Mucosa of descending colon (tissue), 3 donors: ENCODE results near the gene STON2. TPM values are rescaled to one million over a fixed set of nuclear protein-coding genes. Genes with fewer than 3 reads are reported as not detected.

Source experiments
- ATAC-seq: fragments of 200-7000 bp; cut with Tn5 transposase; one replicate; pipeline ENCODE4 v1.9.1; 2020; ENCODE audit warnings: mild to moderate bottlenecking, moderate library complexity
- DNase-seq, 3 donors: peaks; one replicate each; pipeline ENCODE4 v3.0.0-alpha.2; 2020
- H3K36me3 ChIP-seq: fragments of 200-600 bp; one replicate; pipeline ENCODE4 v1.8.0; 2021; ENCODE audit warnings: low read depth, mild to moderate bottlenecking
- H3K4me1 ChIP-seq: fragments of 200-600 bp; one replicate; pipeline ENCODE4 v1.8.0; 2021; ENCODE audit warnings: low read depth, mild to moderate bottlenecking
- H3K4me3 ChIP-seq: fragments of 200-600 bp; one replicate; pipeline ENCODE4 v1.8.0; 2021; ENCODE audit warnings: mild to moderate bottlenecking
- H3K9me3 ChIP-seq: fragments of 200-600 bp; one replicate; pipeline ENCODE4 v1.8.0; 2021; ENCODE audit warnings: mild to moderate bottlenecking
- intact Hi-C, 2 donors: fragments of 100-400 bp; cut with DNase I in 1 of 2; cut with micrococcal nuclease in 1 of 2; formaldehyde crosslinking; loops; one replicate each; pipeline versions ENCODE4 v1.11.0 to v1.11.1; 2022; cut with DNase I, micrococcal nuclease
- long read RNA-seq, 2 donors: library from polyadenylated mRNA; unstranded; transcript quantifications; one replicate each; pipeline ENCODE4 v2.0.0, GENCODE V29; 2019 to 2021
- total RNA-seq, 3 donors: library from RNA; stranded (reverse); fragmentation: NEBNext Ultra II Directional in 2 of 3; extraction: Animal tissue kit (Norgen Biotek cat#: 25700) in 2 of 3; gene quantifications; one replicate each; pipeline versions ENCODE4 v1.2.1 to v1.2.4, GENCODE V29; 2021 to 2023
- TF ChIP-seq, protein P1 (sequence below): fragments of 200-600 bp; IDR thresholded peaks from one replicate; pipeline ENCODE4 v1.8.0; 2022; ENCODE audit warnings: antibody characterized with exemption, mild to moderate bottlenecking
- donor health status: DM: no; HTN: no; CAD: no; lungs with moderate emphysema.
- donor health status: DM: no; HTN: no; CAD: no.
- donor health status: DM: no; HTN: yes; CAD: no.

Gene STON2
- total RNA-seq, result 10 to 100 TPM; 17.1 to 31.1 (median 20.7) TPM
- long read RNA-seq, donor 1, partial matches to known transcripts, result 0 of 1 reads
- long read RNA-seq, donor 1, other reads (novel, unspliced or antisense), result 1 of 1 reads
- long read RNA-seq, donor 2, partial matches to known transcripts, result 2 of 4 reads
- long read RNA-seq, donor 2, other reads (novel, unspliced or antisense), result 2 of 4 reads

DNA sequence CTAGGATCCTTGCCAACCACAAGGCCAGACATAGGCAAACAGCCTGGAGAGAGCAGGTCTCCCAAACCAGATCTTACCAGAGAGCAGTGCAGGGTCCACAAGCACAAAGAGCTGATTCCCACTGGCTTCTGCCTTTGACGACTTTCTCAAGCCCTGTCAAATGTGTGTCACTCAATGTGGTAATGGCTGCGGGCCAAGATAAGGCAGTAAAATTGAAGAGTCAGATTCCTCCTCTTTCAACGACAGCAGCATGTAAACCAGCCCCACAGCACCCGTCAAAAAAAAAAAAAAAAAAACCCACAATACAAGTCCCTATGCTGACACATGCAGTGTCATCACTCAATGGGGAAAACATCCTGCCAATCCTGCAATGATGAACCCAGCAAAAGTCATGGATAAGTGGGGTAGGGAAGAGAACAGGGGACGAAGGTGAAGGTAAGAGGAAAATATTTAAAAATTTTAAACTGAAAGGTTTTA, at the start of gene STON2:
TSS of gene STON2 (minus strand) at position 123 of the 477 bp plus-strand sequence. CDS start 1,942 bp downstream, outside the sequence.
- intact Hi-C loops, result no loop called here
- Histone ChIP-seq H3K4me1 (peaks cover 8% of the 10 kb centered on the region), H3K9me3 (no peaks in the 10 kb centered on the region), H3K4me3 (no peak within 1 kb of the TSS), H3K36me3 (no peaks in the 10 kb centered on the region)
- peak in 2 of 3 donors; percentile 34 to 75 for DNase-seq
- ATAC-seq, result peak; percentile 68
- TF ChIP-seq, protein P1, sequence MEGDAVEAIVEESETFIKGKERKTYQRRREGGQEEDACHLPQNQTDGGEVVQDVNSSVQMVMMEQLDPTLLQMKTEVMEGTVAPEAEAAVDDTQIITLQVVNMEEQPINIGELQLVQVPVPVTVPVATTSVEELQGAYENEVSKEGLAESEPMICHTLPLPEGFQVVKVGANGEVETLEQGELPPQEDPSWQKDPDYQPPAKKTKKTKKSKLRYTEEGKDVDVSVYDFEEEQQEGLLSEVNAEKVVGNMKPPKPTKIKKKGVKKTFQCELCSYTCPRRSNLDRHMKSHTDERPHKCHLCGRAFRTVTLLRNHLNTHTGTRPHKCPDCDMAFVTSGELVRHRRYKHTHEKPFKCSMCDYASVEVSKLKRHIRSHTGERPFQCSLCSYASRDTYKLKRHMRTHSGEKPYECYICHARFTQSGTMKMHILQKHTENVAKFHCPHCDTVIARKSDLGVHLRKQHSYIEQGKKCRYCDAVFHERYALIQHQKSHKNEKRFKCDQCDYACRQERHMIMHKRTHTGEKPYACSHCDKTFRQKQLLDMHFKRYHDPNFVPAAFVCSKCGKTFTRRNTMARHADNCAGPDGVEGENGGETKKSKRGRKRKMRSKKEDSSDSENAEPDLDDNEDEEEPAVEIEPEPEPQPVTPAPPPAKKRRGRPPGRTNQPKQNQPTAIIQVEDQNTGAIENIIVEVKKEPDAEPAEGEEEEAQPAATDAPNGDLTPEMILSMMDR, result no peak

GRCh38 chr14:81449576-81449975, 49.5 kb upstream of the STON2 start:
- H3K36me3 ChIP-seq, result no peaks in the 10 kb centered on the region
- peaks cover 7% of the 10 kb centered on the region for H3K4me1 ChIP-seq
- intact Hi-C loops, result no loop called here
- H3K4me3 ChIP-seq, result no peak overlapping the region
- H3K9me3 ChIP-seq, result no peaks in the 10 kb centered on the region
- TF ChIP-seq, protein P1, result no peak
- ATAC-seq (no peak), DNase-seq (no peak)

- Histone ChIP-seq H3K9me3 (no peaks in the 10 kb centered on the region), H3K4me3 (no peak overlapping the region), H3K4me1 (peaks cover 7% of the 10 kb centered on the region), H3K36me3 (no peaks in the 10 kb centered on the region)
- TF ChIP-seq, protein P1, result no peak
- DNase-seq, result peak in 1 of 3 donors; percentile 20
- peak; percentile 60 for ATAC-seq
- intact Hi-C loops, result no loop called here
Measured at GRCh38 chr14:81449114-81449513, 49.0 kb upstream of the STON2 start.

- H3K4me3 ChIP-seq, result no peak overlapping the region
- intact Hi-C loops, result no loop called here
- no peaks in the 10 kb centered on the region for H3K36me3 ChIP-seq
- peaks cover 7% of the 10 kb centered on the region for H3K4me1 ChIP-seq
- no peaks in the 10 kb centered on the region for H3K9me3 ChIP-seq
- DNase-seq, result no peak
- TF ChIP-seq, protein P1, result no peak
- no peak for ATAC-seq
Measured at GRCh38 chr14:81447021-81447764, 47.1 kb upstream of the STON2 start.

DNA sequence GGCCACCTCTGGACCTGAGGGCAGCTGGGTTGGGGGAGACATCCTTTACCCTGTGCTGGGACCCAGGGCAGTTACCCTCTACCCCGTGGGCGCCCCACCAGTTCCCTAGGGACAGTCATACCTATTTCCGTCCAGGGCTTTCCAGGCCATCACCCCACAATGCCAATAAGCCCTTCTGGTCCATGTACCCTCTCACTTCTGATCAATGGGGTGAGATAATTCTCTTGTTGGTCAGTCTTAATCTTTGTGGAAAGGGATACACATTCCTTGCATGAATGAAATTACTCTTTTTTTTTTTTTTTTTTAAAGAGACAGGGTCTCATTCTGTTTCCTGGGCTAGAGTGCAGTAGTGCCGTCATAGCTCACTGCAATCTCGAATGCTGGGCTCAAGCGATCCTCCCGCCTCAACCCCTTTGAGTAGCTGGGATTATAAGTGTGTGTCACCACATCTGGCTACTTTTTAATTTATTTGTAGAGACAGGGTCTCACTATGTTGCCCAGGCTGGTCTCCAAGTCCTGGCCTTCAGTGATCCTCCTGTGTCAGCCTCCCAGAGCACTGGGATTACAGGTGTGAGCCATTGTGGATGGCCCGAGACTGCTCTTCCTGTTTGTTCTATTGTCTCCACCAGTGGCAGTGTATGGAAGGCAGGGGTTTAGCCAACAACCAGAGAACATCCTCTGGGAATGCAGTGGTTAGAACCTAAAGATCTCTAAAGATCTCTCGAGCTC, 46.3 kb upstream of the STON2 start:
- no peaks in the 10 kb centered on the region for H3K36me3 ChIP-seq
- H3K9me3 ChIP-seq, result no peaks in the 10 kb centered on the region
- no peak overlapping the region for H3K4me3 ChIP-seq
- ATAC-seq (no peak), DNase-seq (no peak)
- intact Hi-C loops, result no loop called here
- TF ChIP-seq, protein P1, result no peak
- H3K4me1 ChIP-seq, result peaks cover 7% of the 10 kb centered on the region
